Spleen (tissue), 11 donors: Measurements from ENCODE around the gene RECQL. TPM values are rescaled to one million over a fixed set of nuclear protein-coding genes. Genes with fewer than 3 reads are reported as not detected.

Source experiments
- DNase-seq: peaks from one replicate; pipeline ENCODE4 v3.0.0-alpha.2; 2020
- H3K27ac ChIP-seq, 8 donors: fragments of 200-600 bp; sonication (generic) in 7 of 8; 1 replicate in 4 of 8; 2 replicates in 4 of 8; pipeline versions ENCODE4 v1.5.0 to v1.8.0; 2016 to 2021; ENCODE audit warnings: inconsistent platforms in 4 of 8, mild to moderate bottlenecking in 4 of 8, moderate library complexity in 1 of 8
- H3K27me3 ChIP-seq, 7 donors: fragments of 200-600 bp; sonication (generic) in 6 of 7; replicated peaks in 1 of 7; 1 replicate in 4 of 7; 2 replicates in 3 of 7; pipeline versions ENCODE4 v1.5.0 to v1.8.0; 2016 to 2021; ENCODE audit warnings: inconsistent platforms in 3 of 7, mild to moderate bottlenecking in 1 of 7
- H3K36me3 ChIP-seq, 6 donors: fragments of 200-600 bp; sonication (generic) in 5 of 6; 1 replicate in 4 of 6; 2 replicates in 2 of 6; pipeline versions ENCODE4 v1.5.0 to v1.8.0; 2016 to 2021; ENCODE audit warnings: inconsistent platforms in 2 of 6
- H3K4me1 ChIP-seq, 6 donors: fragments of 200-600 bp; sonication (generic) in 5 of 6; 1 replicate in 3 of 6; 2 replicates in 3 of 6; pipeline versions ENCODE4 v1.5.0 to v1.8.0; 2016 to 2021; ENCODE audit warnings: inconsistent platforms in 3 of 6
- H3K4me3 ChIP-seq, 8 donors: fragments of 200-600 bp; sonication (generic) in 7 of 8; 1 replicate in 4 of 8; 2 replicates in 4 of 8; pipeline versions ENCODE4 v1.5.0 to v1.8.0; 2016 to 2021; ENCODE audit warnings: inconsistent platforms in 4 of 8, mild to moderate bottlenecking in 4 of 8, moderate library complexity in 2 of 8
- H3K9me3 ChIP-seq, 8 donors: fragments of 200-600 bp; sonication (generic) in 7 of 8; 1 replicate in 4 of 8; 2 replicates in 4 of 8; pipeline versions ENCODE4 v1.5.0 to v1.8.0; 2016 to 2021; ENCODE audit warnings: inconsistent platforms in 4 of 8
- CTCF ChIP-seq, 11 experiments: fragments of 200-600 bp in 7 of 11; fragments of 450-650 bp in 4 of 11; sonication (generic) in 4 of 11; IDR thresholded peaks in 8 of 11; conservative IDR thresholded peaks in 3 of 11; 1 replicate in 7 of 11; 2 replicates in 4 of 11; pipeline versions ENCODE4 v1.4.0 to v1.8.0; 2016 to 2021; ENCODE audit warnings: antibody characterized with exemption in 11 of 11, inconsistent platforms in 4 of 11, mild to moderate bottlenecking in 1 of 11
- POLR2A ChIP-seq, 3 donors: fragments of 450-650 bp; IDR thresholded peaks; one replicate each; pipeline ENCODE4 v1.5.1; 2017; ENCODE audit warnings: antibody characterized with exemption in 3 of 3, mild to moderate bottlenecking in 1 of 3
- POLR2AphosphoS5 ChIP-seq, 3 donors: sonication (generic); formaldehyde crosslinking; IDR thresholded peaks; one replicate each; pipeline ENCODE4 v1.5.1; 2017; ENCODE audit warnings: antibody characterized with exemption in 3 of 3
- WGBS, 5 donors: extraction: QIAGEN DNeasy Blood & Tissue Kit in 3 of 5; methylation state at CpG; one replicate each; pipeline versions ENCODE4 v1.1.5 to v1.1.7; 2013 to 2018; 5-methylcytosine and 5-hydroxymethylcytosine counted together
- intact Hi-C: fragments of 100-400 bp; cut with DNase I; formaldehyde crosslinking; loops from one replicate; pipeline ENCODE4 v1.15.0; 2023; ENCODE audit warnings: low total_unique reads
- polyA plus RNA-seq, 3 donors: library from polyadenylated mRNA; stranded (reverse); fragments of 200-250 nt; gene quantifications; one replicate each; pipeline ENCODE4 v1.2.1, GENCODE V29; 2013
- total RNA-seq, 7 donors: library from RNA; depleted of rRNA in 3 of 7; stranded (reverse); fragments of >200 nt in 3 of 7; fragmentation: NEBNext Ultra II Directional in 4 of 7; extraction: Animal tissue kit (Norgen Biotek cat#: 25700) in 4 of 7; gene quantifications; one replicate each; pipeline versions ENCODE4 v1.1.0 to v1.2.1, GENCODE V29; 2016 to 2021
- donor health status: healthy with polysubstance abuse.
- donor health status: DM: no; HTN: no; CAD: no; lungs with moderate emphysema.
- donor health status: DM: no; HTN: no; CAD: no.
- donor health status: Bipolar disorder and iron deficiency.
- donor health status: healthy.
- donor health status: DM: no; HTN: no; CAD: no.
- donor health status: DM: yes; HTN: yes; CAD: no.

RECQL gene
- total and polyA plus RNA-seq, 10 donors: 20.1 to 57.3 (median 39.7) TPM

- no peak overlapping the region for H3K27ac ChIP-seq
- no peak for TF ChIP-seq CTCF (IDR thresholded peaks at IDR 0.05 in 8 of 11, conservative IDR thresholded peaks at IDR 0.05 in 3 of 11)
- no peak for TF ChIP-seq POLR2A (IDR thresholded peaks at IDR 0.05)
- TF ChIP-seq POLR2AphosphoS5 (IDR thresholded peaks at IDR 0.05): no peak
- 88 to 95% (median 91%) methylated on average over 5 of the region's 5 CpGs for WGBS, 5 donors
- no peaks in the 10 kb centered on the region for H3K9me3 ChIP-seq
- no peak for DNase-seq
- no peaks in the 10 kb centered on the region for H3K4me1 ChIP-seq
- H3K36me3 ChIP-seq: no peaks in the 10 kb centered on the region
- intact Hi-C loops: no loop called here
- H3K27me3 ChIP-seq: no peaks in the 10 kb centered on the region
- H3K4me3 ChIP-seq: no peak overlapping the region
These were observed 36.7 kb upstream of the RECQL start for GRCh38 chr12:21538061-21538653.

- Histone ChIP-seq H3K36me3 (no peaks in the 10 kb centered on the region), H3K4me1 (peaks cover 0 to 23% (median 17%) of the 10 kb centered on the region in 6 donors), H3K27me3 (peaks cover 0 to 41% (median 15%) of the 10 kb centered on the region in 7 donors), H3K4me3 (no peak overlapping the region), H3K27ac (no peak overlapping the region), H3K9me3 (peaks cover 0 to 4% (median under 1%) of the 10 kb centered on the region in 8 donors)
- 82 to 96% (median 95%) methylated on average over 2 of the region's 2 CpGs for WGBS, 5 donors
- TF ChIP-seq POLR2AphosphoS5 (IDR thresholded peaks at IDR 0.05) (no peak), CTCF (IDR thresholded peaks at IDR 0.05 in 8 of 11, conservative IDR thresholded peaks at IDR 0.05 in 3 of 11) (no peak), POLR2A (IDR thresholded peaks at IDR 0.05) (no peak)
- intact Hi-C loops: no loop called here
- DNase-seq: no peak
These were observed 28.0 kb upstream of the RECQL start for GRCh38 chr12:21529456-21529855.

GRCh38 chr12:21528953-21529352 lies 27.5 kb upstream of the RECQL start:
- H3K4me1 ChIP-seq: peaks cover 0 to 23% (median 17%) of the 10 kb centered on the region in 6 donors
- no peak for DNase-seq
- H3K4me3 ChIP-seq: no peak overlapping the region
- peaks cover 0 to 41% (median 15%) of the 10 kb centered on the region in 7 donors for H3K27me3 ChIP-seq
- 81 to 90% (median 83%) methylated on average over 5 of the region's 5 CpGs for WGBS, 5 donors
- no peak overlapping the region for H3K27ac ChIP-seq
- intact Hi-C loops: no loop called here
- TF ChIP-seq CTCF (IDR thresholded peaks at IDR 0.05 in 8 of 11, conservative IDR thresholded peaks at IDR 0.05 in 3 of 11) (no peak), POLR2AphosphoS5 (IDR thresholded peaks at IDR 0.05) (no peak), POLR2A (IDR thresholded peaks at IDR 0.05) (no peak)
- H3K9me3 ChIP-seq: peaks cover 0 to 9% (median 2%) of the 10 kb centered on the region in 8 donors
- H3K36me3 ChIP-seq: no peaks in the 10 kb centered on the region

GRCh38 chr12:21527451-21528180 lies 26.2 kb upstream of the RECQL start:
- peaks cover 0 to 12% (median 2%) of the 10 kb centered on the region in 8 donors for H3K9me3 ChIP-seq
- 1 to 3% (median 1%) methylated on average over 43 to 57 of the region's 57 CpGs for WGBS, 5 donors
- peak overlapping the region; percentile 44 to 85 (median 56) for H3K4me3 ChIP-seq
- peaks cover 0 to 41% (median 15%) of the 10 kb centered on the region in 7 donors for H3K27me3 ChIP-seq
- peak; percentile 88 for DNase-seq
- peak overlapping the region in 5 of 8 donors; percentile 4 to 48 (median 30) for H3K27ac ChIP-seq
- peak in 2 of 3 donors; percentile 62 to 64 for TF ChIP-seq POLR2AphosphoS5 (IDR thresholded peaks at IDR 0.05)
- peak in 1 of 11 experiments; percentile 8 for TF ChIP-seq CTCF (IDR thresholded peaks at IDR 0.05 in 8 of 11, conservative IDR thresholded peaks at IDR 0.05 in 3 of 11)
- TF ChIP-seq POLR2A (IDR thresholded peaks at IDR 0.05): no peak
- peaks cover 0 to 23% (median 17%) of the 10 kb centered on the region in 6 donors for H3K4me1 ChIP-seq
- intact Hi-C loops: no loop called here
- H3K36me3 ChIP-seq: no peaks in the 10 kb centered on the region
